Activated CD8-positive, alpha-beta memory T cell treated with anti-CD3 and anti-CD28 coated beads for 48 hours (primary cell): ENCODE data around the gene B4GALT1.

ENCODE experiments used
- DNase-seq, 3 experiments: peaks; one replicate each; pipeline ENCODE4 v3.0.0-alpha.2; 2020; ENCODE audit warnings: low read depth in 2 of 3, low spot score in 2 of 3

Gene B4GALT1

DNA sequence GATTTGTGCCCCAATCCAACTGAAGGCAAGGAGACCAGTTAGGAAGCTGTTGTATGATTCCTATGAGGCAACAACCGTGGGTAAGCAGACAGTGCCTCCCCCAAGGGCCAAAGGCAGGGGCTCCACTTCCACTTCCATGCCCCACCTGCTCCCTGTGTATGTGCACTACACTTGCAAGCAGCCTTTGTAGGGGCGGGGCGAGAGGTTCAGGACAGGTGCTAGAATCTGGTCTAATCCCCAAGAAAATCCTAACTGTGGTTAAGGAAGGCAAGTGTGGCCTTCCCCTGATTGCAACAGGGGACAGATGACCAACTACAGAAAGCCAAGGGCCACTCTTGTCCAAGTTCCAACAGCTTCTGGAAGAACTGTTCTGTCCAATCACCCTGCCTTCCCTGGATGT lies 41.7 kb downstream of the B4GALT1 start:
- no peak for DNase-seq

DNA sequence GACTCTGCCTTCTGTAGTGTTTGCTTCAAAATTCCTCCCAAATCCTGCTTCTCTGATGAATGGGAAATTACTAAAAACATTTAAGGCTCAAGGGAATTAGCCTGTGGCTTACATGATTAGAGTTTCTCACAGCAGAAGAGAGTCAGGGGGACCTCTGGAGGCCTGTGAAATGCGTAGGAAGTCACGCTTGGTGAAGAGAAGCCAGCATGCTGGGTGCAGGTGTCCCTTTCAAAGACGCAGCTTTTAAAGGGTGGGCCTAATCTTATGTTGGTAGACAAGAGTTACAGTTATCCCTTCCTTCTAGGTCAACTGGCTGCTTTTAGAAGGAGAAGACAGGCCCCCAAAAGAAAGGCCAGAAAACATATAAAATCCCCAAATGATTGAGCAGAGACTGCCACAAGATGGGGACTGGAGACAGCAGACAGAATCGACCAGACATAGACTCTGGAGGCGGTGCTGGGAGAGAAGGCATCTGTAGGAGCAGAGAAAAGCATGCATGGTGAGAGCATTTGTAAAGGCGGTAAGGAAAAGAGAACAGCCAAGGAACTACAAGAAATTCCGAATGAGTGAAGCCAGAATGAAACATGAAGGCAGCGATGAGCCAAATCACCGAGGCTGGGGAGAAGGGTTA lies 42.3 kb downstream of the B4GALT1 start:
- no peak for DNase-seq

DNA sequence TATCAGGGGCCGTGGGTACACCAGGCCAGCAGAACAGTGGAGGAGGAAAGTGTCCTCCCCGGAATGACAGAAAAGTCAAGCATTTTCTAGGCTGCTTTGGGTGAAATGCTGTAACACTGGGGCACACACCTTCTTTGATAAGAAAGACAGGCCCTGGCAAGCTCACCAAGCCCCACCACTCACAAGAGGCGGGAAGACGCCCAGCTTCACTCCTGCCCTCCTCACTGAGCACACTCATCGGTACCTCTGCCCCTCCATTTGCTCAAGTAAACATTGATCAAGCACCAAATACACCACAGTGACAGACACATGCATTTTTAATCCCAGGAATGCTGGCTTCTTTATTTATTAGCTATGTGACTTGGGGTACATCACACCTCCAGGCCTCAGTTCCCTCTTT lies 43.1 kb downstream of the B4GALT1 start:
- no peak for DNase-seq

DNA sequence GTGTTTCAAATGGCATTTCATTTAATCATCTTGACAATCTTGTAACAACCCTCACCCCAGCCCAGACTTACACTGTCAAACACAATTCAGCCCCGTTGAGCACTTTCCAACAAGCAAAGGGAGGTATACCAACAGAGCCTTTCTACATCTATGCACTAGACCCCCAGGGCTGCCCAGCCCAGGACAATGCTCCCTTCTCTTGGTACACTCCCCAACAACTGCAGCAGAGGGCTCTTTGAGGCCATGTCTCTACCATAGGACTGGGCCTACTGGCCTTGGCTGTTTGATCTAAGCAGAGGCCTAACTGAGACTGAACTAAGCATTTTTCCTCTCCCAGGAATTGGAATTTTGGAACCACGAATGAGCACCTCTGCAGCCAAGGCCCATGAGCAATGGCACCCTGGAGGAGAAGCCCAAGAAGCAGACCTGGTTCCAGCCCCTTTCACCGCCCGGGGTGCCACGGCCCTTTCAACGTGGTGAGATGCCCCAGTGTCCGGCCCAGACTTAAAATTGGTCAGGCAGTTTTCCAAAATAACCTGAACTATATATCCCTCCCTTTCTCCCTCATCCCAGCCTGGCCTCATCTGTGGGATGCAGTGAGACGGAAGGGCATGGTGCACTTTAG lies 43.6 kb downstream of the B4GALT1 start:
- no peak for DNase-seq

DNA sequence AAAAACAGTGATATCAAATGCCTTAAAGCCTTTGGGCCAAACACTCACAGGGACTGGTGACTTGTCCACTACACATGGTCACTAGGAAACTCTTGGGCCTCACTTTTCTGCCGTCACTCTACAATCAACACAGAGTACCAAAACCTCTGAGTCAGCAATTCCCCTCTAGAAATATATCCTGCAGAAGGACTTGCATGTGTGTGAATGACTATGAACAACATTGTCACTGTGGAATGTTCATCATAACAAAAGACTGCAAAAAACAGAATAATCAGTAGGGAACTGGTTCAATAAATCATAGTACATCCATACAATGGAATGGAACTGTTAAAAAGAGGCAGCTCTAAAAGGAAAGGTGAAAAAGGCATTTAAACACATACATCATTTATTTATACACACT lies 46.5 kb downstream of the B4GALT1 start:
- DNase-seq: no peak

DNA sequence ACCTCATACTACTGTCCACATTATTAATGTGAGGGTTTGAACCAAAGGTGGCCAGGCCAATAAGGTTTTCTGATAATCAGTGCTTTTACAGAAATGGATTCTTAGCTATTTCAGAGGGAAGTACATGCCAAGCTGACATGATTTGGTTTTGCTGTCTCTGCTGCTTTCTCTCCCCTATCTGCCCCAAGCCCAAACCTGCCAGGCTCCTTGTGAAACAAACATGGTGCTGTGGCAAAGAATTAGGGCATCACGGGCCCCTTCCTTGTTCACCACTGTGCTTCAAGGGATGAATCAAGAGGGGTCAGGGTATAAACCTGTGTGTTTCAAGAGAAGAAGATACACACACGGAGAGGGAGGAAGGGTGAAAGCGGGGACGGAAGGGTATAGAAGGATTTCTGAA lies 49.3 kb downstream of the B4GALT1 start:
- no peak for DNase-seq

DNA sequence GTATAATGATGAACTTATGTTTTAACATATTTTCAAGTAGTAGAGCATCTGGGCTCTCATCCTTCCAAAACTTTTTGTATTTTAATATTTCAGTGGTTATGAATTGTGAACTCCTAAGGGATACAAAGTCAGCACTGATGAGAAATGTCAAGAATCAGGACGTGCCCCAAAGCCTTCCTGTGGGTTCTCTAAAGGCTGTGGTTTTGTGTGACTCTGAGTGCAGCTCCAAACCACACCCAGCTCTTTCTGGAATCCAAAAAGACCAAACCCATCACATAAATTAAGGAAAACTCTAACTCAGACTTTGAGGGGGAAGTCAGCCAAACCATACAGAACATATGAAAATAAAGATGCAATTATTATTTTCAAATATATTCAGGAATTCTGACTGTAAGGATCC lies 49.8 kb downstream of the B4GALT1 start:
- DNase-seq: no peak

DNA sequence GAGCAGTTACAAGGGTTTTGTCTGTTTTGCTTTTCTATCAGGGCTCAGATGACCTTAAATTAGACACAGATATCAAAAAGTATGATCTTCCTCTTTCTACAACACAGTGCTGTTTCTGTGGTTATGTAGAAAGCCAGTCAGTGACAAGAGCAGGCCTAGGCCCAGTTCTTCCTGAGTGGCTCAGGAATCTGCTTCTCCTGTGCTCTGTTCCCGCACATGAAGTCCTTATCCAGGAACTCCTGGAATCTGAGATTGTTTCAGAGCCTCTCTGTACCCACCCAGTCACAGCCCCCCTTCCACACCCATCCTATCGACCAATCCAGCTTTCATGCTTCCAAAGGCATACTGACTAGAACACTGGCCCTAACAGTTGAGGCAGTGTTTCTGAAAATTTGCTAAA lies 50.3 kb downstream of the B4GALT1 start:
- DNase-seq: no peak

DNA sequence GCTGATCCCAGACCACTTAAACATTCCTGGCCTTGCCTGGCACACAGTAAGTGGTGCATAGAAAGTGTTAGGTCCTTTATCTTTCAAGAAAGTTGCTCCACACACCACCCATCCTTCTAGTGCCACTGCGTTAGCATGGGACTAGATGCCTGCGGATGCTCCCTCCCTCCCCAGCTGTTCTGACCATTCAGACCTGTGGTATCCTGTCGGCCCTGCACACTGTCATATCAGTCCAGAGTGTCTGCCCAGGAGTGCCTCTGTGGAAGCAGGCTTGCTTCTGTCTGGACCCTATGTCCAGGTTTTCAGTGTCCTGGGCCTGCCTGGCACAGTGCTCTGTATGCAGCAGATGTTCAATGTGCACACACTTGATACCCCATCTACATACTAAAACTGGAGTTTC lies 52.4 kb downstream of the B4GALT1 start:
- no peak for DNase-seq

DNA sequence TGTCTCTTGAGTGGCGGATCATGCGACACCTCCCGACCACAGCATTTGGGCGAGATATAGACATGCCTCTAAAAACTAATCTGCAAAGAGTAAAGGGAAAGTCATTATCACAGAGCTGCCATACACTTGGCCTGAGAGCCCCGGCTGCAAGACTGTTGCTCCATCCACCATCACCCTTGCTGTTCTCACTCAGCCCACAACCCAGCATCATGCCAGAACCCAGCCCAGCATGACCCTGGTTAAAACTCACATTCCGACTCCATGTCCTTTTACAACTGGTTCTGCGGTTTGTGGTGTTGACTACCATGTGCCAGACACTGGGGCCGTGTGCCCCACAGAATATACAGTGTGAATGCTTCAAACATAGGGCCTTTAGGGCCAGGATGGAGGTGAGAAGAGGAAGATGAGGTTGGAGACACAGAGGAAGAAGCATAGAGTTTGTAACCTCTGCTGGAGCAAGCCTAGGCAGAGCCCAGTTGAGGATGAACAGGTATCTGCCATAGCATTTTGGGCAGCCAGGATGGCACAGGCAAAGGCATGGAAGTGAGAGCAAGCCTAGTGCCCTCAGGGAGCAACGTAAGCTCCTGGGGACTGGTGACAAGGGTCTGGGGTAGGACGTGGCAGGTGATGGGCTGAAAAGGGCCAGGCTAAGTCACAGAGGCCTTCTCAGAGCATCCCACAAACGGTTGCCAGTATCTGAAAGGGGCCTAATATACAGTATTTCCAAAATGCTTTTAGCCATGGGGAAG lies 53.2 kb downstream of the B4GALT1 start:
- DNase-seq: no peak

DNA sequence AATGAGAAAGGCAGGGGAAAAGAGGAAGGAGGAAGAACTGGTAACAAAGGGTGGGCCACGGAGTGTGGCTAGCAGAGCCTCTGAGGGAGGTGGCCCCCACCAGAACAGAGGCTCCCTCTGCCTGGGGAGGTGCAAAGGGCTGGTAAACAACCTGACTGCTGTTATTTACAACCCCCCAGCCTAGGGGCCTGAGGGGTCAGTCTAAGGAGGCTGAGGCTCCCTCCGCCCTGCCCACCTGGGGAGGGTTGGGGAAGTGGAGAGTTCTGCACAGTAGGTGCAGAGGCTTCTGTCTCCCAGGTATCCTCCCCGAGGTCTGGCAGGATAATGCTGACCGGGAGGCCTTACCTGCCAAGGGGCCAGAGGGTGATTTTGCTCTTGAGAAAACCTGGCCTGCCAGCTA lies 55.0 kb downstream of the B4GALT1 start:
- no peak for DNase-seq

DNA sequence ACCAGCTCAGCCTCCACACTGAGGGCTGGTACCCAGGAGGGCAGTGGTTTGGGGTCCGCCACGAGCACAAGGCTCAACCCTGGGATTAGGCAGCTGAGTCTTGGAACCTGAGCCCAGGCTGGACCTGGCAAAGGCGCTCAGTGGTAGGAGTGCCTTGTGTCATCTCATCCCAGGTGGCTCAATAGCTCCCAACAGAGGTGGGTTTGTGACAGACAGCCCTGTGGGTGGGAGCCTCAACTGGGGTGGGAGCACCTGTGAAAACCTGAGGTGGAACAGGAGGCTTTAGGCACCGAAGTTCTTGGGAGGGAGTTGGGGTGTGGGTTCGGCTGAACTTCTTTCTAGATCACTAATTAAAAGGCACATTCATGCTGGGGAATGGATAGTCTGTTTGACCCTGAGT lies 55.5 kb downstream of the B4GALT1 start:
- no peak for DNase-seq

DNA sequence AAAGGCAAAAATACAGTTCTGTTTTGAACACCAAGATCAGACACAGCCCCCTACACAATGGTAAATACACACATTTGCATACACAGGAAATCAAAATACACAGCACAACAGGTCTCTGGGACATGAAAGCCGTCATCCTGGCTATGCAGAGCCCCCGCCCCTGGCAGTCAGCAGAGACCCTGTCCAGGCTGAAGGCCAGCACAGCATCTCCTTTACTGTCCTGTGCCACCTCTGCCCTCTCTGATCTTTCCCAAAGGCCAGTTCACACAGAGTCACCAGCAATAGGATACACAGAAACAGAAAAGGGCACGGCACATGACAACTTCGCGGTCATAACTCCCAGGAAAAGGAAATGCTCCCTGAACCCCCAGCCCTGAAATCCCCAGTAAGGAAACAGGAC lies 56.5 kb downstream of the B4GALT1 start:
- no peak for DNase-seq

DNA sequence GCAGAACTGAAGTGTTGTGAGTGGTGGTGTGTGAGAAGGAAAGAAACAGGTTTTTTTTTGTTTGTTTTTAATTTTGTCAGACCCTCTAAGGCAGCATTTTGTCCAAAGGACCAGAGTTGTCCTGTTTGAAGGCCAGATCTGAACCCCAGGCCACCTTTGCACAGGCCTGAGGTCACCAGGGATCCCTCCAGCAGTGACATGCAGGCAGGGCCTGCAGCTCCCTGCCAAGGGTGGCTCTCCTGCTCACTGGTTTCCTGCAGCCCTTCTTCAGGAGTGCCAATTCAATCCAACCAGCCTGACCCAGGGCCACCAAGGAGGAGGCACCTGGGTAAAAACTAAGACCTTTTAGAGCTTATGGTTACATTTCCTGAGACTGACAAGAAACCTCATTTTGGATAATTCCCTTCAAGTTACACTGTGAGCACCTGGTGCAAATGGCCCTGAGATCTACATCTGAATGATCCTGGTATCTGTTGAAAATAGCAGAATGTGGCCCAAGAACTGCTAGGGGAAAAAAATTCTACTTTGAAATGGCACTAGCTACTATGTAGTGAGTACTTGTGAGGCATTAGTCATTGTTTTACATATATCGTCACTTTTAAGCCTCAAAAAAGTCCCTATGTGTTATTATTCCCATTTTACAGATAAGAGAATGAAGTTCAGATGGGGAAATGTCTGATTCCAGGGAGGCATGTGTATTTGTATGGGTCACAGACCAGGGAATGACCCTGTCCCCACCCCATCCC lies 57.1 kb downstream of the B4GALT1 start:
- no peak for DNase-seq

DNA sequence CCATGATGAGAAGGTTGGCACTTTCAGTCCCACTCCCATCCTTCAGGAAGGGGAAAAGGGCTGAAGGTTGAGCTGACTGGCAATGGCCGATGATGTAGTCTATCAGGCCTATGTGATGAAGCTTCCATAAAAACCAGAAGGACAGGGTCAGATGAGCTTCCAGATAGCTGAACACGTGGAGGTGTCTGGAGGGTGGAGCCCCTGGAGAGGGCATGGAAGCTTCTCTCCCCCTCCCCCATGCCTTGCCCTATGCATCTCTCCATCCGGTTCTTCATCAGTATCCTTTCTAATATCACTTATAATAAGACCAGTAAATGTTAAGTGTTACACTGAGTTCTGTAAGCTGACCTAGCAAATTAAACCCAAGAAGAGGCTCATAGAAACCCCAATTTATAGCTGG lies 58.0 kb downstream of the B4GALT1 start:
- DNase-seq: no peak

DNA sequence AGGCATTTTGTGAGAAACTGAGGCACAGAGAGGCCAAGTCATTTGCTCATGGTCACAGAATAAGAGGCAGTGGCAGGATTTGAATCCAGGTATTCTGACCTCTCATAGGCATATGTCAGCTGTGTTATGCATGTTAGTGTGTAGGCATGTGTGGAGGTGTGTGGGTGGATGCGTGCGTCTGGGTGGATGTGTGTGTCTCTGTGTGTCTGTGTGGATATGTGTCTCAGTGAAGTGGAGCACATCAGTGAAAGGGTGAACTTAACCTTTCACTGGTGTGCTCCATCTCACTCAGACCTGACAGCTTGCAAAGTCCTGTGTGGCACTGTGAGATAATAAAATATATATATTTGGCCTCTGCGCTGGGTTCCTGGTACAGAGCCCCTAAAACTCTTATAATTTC lies 58.7 kb downstream of the B4GALT1 start:
- DNase-seq: no peak

DNA sequence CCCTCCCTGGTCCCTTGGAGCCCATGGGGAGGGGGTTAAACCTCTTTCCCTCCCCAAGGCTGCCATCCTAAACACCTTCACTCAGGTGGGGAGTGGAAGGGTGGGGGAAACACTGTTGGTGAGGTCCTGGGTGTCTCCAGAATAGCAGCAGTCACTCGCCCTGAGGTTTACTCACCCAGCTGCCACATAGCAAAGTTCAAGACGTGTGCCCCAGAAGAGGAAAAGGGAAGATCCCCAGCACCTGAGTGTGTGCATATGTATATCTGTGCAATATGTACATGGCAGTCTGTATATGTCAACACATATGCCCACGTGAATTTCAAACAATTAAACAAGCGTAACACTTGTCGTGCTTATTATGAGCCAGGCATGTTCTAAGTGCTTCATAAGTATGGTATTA lies 59.4 kb downstream of the B4GALT1 start:
- DNase-seq: no peak

DNA sequence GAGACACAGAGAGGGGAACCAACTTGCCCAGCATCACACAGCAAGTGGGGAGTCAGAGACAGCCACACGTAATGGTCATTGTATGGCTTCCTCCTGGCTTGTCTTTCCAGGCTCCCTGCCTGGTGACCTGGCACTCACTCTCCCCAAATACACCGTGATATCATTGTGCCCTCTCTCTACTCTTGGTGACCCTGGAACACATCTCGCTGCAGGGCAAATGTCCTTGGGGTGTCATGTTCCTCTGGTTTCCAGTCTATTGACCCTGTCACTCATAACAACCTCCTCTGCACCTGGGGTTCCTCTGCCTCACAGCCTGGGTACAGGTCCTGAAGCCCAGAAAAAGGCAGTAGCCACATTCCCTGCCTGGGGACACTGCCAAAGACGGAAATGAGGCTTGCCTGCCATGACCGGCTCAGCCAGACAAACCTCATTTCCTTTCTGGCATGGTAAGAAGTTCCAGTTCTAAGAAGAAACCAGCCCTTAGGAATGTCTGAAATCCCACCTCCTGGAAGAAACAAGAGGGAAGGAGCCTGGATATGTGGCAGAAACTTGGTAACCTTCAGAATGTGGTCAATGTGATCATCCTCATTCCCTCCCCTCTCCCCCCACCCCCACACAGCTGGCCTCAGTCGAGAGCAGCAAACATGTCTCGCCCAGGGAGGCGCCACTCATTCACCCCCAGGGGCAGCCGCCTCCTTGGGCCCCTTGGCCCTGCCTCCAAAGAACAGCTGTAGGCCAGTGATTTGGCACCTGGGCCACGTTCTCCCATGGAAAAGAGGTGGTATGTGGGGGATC lies 60.1 kb downstream of the B4GALT1 start:
- no peak for DNase-seq

DNA sequence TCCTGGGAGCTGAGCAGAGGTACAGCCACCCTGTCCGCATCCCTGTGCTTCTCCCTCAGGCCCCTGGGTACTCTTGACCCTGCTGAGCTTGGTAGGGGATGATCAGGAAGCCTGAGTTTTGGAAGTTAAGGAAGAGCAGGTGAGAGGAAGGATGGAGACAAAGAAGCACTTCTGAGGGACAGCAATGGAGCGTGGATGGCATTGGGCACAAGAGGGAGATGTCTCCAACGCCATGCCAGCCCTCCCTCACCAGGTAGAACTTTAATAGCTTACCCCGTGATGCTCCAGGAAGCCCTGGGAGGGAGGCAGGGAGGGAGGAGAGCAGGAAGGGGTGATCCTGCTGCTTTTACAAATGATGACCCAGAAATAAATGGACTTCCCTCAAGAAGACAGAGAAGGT lies 60.8 kb downstream of the B4GALT1 start:
- no peak for DNase-seq

DNA sequence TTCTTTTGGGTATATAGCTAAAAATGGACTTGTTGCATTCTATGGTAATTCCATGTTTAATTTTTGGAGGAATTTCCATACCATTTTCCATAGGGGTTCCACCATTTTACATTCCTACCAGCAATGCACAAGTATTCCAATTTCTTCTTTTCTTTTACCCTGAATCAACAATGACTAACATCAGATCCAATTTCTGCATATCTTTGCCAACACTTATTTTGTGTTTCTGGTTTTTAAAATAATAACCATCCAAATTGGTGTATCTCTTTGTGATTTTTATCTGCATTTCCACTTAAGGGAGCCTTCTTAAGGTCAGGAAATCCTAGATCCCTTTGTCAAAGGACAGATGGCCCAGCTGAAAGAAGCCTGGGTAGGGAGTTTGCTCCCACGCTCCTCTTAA lies 61.2 kb downstream of the B4GALT1 start:
- DNase-seq: no peak

DNA sequence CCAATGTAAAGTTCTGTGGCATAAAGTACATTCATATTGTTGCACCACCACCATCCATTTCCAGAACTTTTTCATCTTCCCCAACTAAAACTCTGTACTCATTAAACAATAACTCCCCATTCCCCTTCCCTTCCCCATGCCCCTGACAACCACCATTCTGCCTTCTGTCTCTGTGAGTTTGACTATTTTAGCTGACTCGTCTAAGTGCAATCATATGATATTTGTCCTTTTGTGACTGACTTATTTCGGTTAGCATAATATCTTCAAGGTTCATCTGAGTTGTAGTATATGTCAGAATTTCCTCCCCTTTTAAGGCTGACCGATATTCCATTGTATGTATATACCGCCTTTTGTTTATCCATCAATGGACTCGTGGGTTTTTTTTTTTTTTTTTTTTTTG lies 61.6 kb downstream of the B4GALT1 start:
- no peak for DNase-seq
